ENCODE data around the gene PPM1F.
"Not testable (repeated sequence)": the region's sequence is repeated elsewhere in the genome, so short reads cannot be mapped to it uniquely, and the experiment has no call there.

PPM1F gene

DNA sequence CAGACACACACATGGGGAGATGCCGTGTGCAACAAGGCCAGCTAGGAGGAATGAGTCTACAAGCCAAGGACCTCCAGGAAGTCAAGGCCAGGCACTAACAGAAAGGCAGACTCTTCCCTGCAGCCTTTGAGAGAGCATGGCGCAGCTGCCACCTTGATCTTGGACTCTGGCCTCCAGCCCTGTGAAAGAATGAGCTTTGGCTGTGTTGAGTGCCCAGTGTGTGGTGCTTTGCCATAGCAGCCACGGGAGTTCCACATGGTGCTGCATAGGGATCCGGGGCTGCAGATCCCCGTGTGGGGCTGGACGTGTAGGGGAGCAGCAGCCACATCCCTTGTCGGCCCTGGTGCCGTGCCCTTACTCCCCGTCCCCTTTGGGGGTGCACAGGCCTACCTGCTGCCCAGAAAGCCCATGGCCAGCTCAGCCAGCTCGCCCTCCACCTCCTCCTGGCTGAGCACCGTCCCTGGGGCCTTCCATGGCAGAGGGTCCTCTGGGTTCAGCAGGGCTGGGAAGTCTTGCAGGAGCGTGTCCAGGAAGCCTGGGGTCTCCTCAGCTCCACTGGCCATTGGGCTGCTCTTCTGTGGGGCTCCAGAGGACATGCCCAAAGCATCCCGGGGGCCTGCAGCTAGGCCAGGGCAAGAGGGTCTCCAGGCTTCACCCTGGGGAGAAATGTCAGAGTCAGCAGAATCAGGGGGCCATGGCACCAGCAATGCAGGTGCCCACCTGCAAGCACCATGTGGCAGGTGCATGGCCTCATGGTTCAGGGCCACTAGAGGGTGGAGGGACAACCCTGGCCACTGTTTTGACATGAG, 7.0 kb downstream of the PPM1F start:
- Mint-ChIP-seq H3K4me1 (ENCODE audit: low read depth) (peaks cover 95% of the 10 kb centered on the region), H3K4me3 (no peak overlapping the region), H3K36me3 (ENCODE audit: low read depth) (peaks cover 85% of the 10 kb centered on the region), H3K9me3 (no peaks in the 10 kb centered on the region), H3K27ac (peak overlapping the region; percentile 100), H3K27me3 (no peaks in the 10 kb centered on the region)
- intact Hi-C loops (cut with micrococcal nuclease) = no loop called here

- intact Hi-C loops (cut with micrococcal nuclease) = no loop called here
- Mint-ChIP-seq H3K27me3 (no peaks in the 10 kb centered on the region), H3K27ac (peak overlapping the region; percentile 100), H3K9me3 (no peaks in the 10 kb centered on the region), H3K4me1 (ENCODE audit: low read depth) (peaks cover 98% of the 10 kb centered on the region), H3K4me3 (no peak overlapping the region), H3K36me3 (ENCODE audit: low read depth) (peaks cover 93% of the 10 kb centered on the region)
These were observed 7.8 kb downstream of the PPM1F start for GRCh38 chr22:21944871-21945270.

- H3K27me3 Mint-ChIP-seq = no peaks in the 10 kb centered on the region
- peaks cover 98% of the 10 kb centered on the region for H3K4me1 Mint-ChIP-seq (ENCODE audit: low read depth)
- intact Hi-C loops (cut with micrococcal nuclease) = no loop called here
- no peaks in the 10 kb centered on the region for H3K9me3 Mint-ChIP-seq
- H3K36me3 Mint-ChIP-seq (ENCODE audit: low read depth) = peaks cover 96% of the 10 kb centered on the region
- peak overlapping the region; percentile 100 for H3K27ac Mint-ChIP-seq
- H3K4me3 Mint-ChIP-seq = no peak overlapping the region
These were observed 8.8 kb downstream of the PPM1F start for GRCh38 chr22:21943571-21944448.

GRCh38 chr22:21942407-21943343, 10.0 kb downstream of the PPM1F start:
- intact Hi-C loops (cut with micrococcal nuclease) = loop anchor here (1.0 kb wide), 1 partner anchor 8 kb away; no protein-coding TSS in a partner anchor
- Mint-ChIP-seq H3K36me3 (ENCODE audit: low read depth) (peaks cover 96% of the 10 kb centered on the region), H3K4me3 (no peak overlapping the region), H3K27ac (peak overlapping the region; percentile 100), H3K9me3 (no peaks in the 10 kb centered on the region), H3K27me3 (no peaks in the 10 kb centered on the region), H3K4me1 (ENCODE audit: low read depth) (peaks cover 98% of the 10 kb centered on the region)

- Mint-ChIP-seq H3K4me1 (ENCODE audit: low read depth) (peaks cover 98% of the 10 kb centered on the region), H3K4me3 (no peak overlapping the region), H3K27ac (peak overlapping the region; percentile 100), H3K36me3 (ENCODE audit: low read depth) (peaks cover 96% of the 10 kb centered on the region), H3K9me3 (no peaks in the 10 kb centered on the region), H3K27me3 (no peaks in the 10 kb centered on the region)
- intact Hi-C loops (cut with micrococcal nuclease) = loop anchor here (1.0 kb wide), 1 partner anchor 8 kb away; no protein-coding TSS in a partner anchor
These were observed 10.7 kb downstream of the PPM1F start for GRCh38 chr22:21941921-21942320.

DNA sequence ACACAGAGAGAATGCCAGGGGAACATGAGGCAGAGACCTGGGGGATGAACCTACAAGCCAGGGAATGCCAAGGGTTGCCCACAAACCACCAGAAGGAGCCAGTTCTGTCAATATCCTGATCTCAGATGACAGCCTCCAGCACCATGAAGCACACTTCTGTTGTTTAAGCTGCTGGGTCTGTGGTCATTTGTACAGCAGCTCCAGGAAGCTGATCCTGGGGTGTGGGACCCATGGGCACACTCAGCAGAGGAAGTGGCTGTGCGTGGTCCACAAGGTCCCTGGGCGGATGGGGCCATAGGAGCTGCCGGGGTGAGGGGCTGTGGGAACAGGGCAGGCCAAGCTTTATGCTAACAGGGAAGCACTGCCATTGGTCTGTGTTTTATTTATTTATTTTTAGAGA, 12.1 kb downstream of the PPM1F start:
- Mint-ChIP-seq H3K4me3 (peak overlapping the region; percentile 80), H3K9me3 (no peaks in the 10 kb centered on the region), H3K4me1 (ENCODE audit: low read depth) (peaks cover 100% of the 10 kb centered on the region), H3K36me3 (ENCODE audit: low read depth) (peaks cover 89% of the 10 kb centered on the region), H3K27ac (peak overlapping the region; percentile 100), H3K27me3 (no peaks in the 10 kb centered on the region)
- intact Hi-C loops (cut with micrococcal nuclease) = no loop called here

- H3K4me1 Mint-ChIP-seq (ENCODE audit: low read depth) = peaks cover 94% of the 10 kb centered on the region
- H3K9me3 Mint-ChIP-seq, H3K27me3 Mint-ChIP-seq: not testable (repeated sequence)
- peak overlapping the region; percentile 100 for H3K27ac Mint-ChIP-seq
- intact Hi-C loops (cut with micrococcal nuclease) = loop anchor here (5.0 kb wide), 2 partner anchors 73 to 228 kb away; partner anchors contain the start of gene MAPK1
- H3K4me3 Mint-ChIP-seq = peak overlapping the region; percentile 80
- H3K36me3 Mint-ChIP-seq (ENCODE audit: low read depth) = peaks cover 89% of the 10 kb centered on the region
These were observed 12.7 kb downstream of the PPM1F start for GRCh38 chr22:21939935-21940334.

DNA sequence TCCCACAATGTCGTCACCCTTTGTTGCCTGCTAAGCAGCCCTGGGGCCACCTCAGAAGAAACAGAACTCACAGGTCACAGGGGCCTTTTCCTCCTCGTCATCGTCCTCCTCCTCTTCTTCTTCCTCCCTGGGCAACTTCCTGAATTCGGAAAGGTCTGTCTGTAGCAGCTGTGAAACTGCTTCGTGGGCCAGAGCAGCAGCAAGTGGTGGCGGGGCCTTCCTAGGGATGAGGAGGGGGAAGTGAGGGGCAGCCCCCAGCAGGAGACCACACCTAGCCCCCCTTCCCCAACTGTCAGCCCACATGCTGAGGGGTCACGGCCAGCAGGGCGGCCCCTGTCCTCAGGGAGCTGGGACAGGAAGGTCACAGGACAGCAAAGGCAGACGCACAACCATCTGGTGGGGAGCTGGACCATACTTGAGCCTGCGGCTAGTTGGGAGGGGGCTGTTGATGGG, 13.2 kb downstream of the PPM1F start:
- Mint-ChIP-seq H3K36me3 (ENCODE audit: low read depth) (peaks cover 89% of the 10 kb centered on the region), H3K27ac (peak overlapping the region; percentile 100), H3K4me1 (ENCODE audit: low read depth) (peaks cover 89% of the 10 kb centered on the region), H3K27me3 (no peaks in the 10 kb centered on the region), H3K4me3 (peak overlapping the region; percentile 80), H3K9me3 (no peaks in the 10 kb centered on the region)
- intact Hi-C loops (cut with micrococcal nuclease) = loop anchor here (5.0 kb wide), 2 partner anchors 72 to 227 kb away; partner anchors contain the start of gene MAPK1

- Mint-ChIP-seq H3K27ac (peak overlapping the region; percentile 100), H3K4me3 (peak overlapping the region; percentile 80), H3K9me3 (no peaks in the 10 kb centered on the region), H3K4me1 (ENCODE audit: low read depth) (peaks cover 84% of the 10 kb centered on the region), H3K27me3 (no peaks in the 10 kb centered on the region), H3K36me3 (ENCODE audit: low read depth) (peaks cover 89% of the 10 kb centered on the region)
- intact Hi-C loops (cut with micrococcal nuclease) = loop anchor here (1.0 to 5.0 kb wide), 4 partner anchors 13 to 227 kb away; partner anchors contain the start of genes MAPK1, PPM1F and YPEL1
These were observed 13.7 kb downstream of the PPM1F start for GRCh38 chr22:21938906-21939305.

GRCh38 chr22:21938071-21938822, 14.4 kb downstream of the PPM1F start:
- H3K4me3 Mint-ChIP-seq = peak overlapping the region; percentile 80
- peaks cover 77% of the 10 kb centered on the region for H3K4me1 Mint-ChIP-seq (ENCODE audit: low read depth)
- H3K36me3 Mint-ChIP-seq (ENCODE audit: low read depth) = peaks cover 89% of the 10 kb centered on the region
- no peaks in the 10 kb centered on the region for H3K9me3 Mint-ChIP-seq
- intact Hi-C loops (cut with micrococcal nuclease) = loop anchor here (1.0 to 5.0 kb wide), 4 partner anchors 14 to 226 kb away; partner anchors contain the start of genes MAPK1, PPM1F and YPEL1
- H3K27ac Mint-ChIP-seq = peak overlapping the region; percentile 100
- no peaks in the 10 kb centered on the region for H3K27me3 Mint-ChIP-seq

GRCh38 chr22:21937821-21938070, 14.9 kb downstream of the PPM1F start:
- Mint-ChIP-seq H3K9me3 (no peaks in the 10 kb centered on the region), H3K27ac (peak overlapping the region; percentile 100), H3K27me3 (no peaks in the 10 kb centered on the region), H3K36me3 (ENCODE audit: low read depth) (peaks cover 89% of the 10 kb centered on the region), H3K4me3 (peak overlapping the region; percentile 80), H3K4me1 (ENCODE audit: low read depth) (peaks cover 72% of the 10 kb centered on the region)
- intact Hi-C loops (cut with micrococcal nuclease) = loop anchor here (1.0 to 5.0 kb wide), 5 partner anchors 15 to 225 kb away; partner anchors contain the start of genes MAPK1, PPM1F and YPEL1

GRCh38 chr22:21937041-21937820, 15.4 kb downstream of the PPM1F start:
- Mint-ChIP-seq H3K4me1 (ENCODE audit: low read depth) (peaks cover 67% of the 10 kb centered on the region), H3K27me3 (no peaks in the 10 kb centered on the region), H3K9me3 (no peaks in the 10 kb centered on the region), H3K4me3 (peak overlapping the region; percentile 80), H3K36me3 (ENCODE audit: low read depth) (peaks cover 91% of the 10 kb centered on the region), H3K27ac (peak overlapping the region; percentile 100)
- intact Hi-C loops (cut with micrococcal nuclease) = loop anchor here (2.0 to 5.0 kb wide), 3 partner anchors 70 to 225 kb away; partner anchors contain the start of gene MAPK1
